ENCODE data around the gene PATJ.

DNA sequence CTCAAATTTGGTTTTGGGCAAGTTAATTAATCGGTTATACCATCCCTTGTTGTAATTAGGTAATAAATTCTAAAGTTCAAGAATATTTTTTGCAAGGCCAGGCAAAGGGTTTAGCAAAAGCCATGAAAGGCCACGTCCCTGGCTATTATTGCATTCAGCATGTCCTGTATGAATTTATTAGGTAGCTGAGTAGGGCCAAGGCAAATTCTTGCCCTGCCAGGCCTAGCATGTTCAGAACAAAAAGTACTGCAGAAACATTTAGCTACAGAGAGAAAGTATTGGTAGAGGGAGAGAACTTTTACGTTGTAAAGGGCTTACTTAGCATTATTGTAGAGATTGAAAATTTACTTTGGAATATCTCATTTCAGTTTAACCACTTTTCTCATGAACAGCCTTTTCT is 94.4 kb downstream of the PATJ start:
- TF ChIP-seq, protein P1, sequence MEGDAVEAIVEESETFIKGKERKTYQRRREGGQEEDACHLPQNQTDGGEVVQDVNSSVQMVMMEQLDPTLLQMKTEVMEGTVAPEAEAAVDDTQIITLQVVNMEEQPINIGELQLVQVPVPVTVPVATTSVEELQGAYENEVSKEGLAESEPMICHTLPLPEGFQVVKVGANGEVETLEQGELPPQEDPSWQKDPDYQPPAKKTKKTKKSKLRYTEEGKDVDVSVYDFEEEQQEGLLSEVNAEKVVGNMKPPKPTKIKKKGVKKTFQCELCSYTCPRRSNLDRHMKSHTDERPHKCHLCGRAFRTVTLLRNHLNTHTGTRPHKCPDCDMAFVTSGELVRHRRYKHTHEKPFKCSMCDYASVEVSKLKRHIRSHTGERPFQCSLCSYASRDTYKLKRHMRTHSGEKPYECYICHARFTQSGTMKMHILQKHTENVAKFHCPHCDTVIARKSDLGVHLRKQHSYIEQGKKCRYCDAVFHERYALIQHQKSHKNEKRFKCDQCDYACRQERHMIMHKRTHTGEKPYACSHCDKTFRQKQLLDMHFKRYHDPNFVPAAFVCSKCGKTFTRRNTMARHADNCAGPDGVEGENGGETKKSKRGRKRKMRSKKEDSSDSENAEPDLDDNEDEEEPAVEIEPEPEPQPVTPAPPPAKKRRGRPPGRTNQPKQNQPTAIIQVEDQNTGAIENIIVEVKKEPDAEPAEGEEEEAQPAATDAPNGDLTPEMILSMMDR (IDR thresholded peaks at IDR 0.05) = no peak
- TF ChIP-seq POLR2AphosphoS5 (IDR thresholded peaks at IDR 0.05) (no peak), POLR2A (IDR thresholded peaks at IDR 0.05) (no peak)
